GM06990 (cell line): ENCODE measurements around the gene OR7A10.

Experiments
- DNase-seq: peaks from one replicate; pipeline ENCODE4 v3.0.0-alpha.2; 2011; ENCODE audit not compliant: insufficient read length; ENCODE audit errors: extremely low read depth
- H3K27me3 ChIP-seq: replicated peaks from 2 replicates; pipeline ENCODE4 v1.6.0; 2011; ENCODE audit warnings: low read length; ENCODE audit not compliant: control insufficient read depth, insufficient read depth
- H3K36me3 ChIP-seq: 2 replicates; pipeline ENCODE4 v1.5.1; 2011; ENCODE audit warnings: low read length; ENCODE audit not compliant: control insufficient read depth, insufficient read depth
- H3K4me3 ChIP-seq: replicated peaks from 2 replicates; pipeline ENCODE4 v1.5.1; 2011; ENCODE audit warnings: low read depth, mild to moderate bottlenecking, control low read depth, low read length
- TF ChIP-seq, protein P1 (sequence below): IDR thresholded peaks from 2 replicates; pipeline ENCODE4 v1.5.1; 2011; ENCODE audit warnings: low read length, control low read depth, mild to moderate bottlenecking, inconsistent platforms; ENCODE audit not compliant: insufficient read depth, poor library complexity, severe bottlenecking

Gene OR7A10

DNA sequence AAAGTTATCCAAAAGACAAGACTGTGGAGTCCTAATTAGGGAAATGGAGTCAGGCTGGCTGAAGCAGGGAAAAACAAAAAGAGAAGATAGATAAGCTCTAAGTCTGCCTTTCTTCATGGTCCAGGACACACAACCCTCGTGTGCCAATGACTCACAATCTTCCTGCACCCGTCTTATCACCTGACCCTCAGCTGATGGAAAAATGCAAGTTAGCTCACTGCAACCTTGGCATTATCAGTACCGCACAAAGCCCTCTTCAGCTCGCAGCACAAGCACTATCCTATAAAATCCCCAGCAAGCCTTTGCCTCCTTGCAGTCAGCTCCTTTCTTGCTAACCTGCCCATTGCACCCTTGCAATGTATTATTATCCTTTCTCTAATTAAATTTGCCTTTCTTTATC lies 18.0 kb downstream of the OR7A10 start:
- no peak for DNase-seq
- H3K27me3 ChIP-seq: no peaks in the 10 kb centered on the region
- no peaks in the 10 kb centered on the region for H3K36me3 ChIP-seq
- TF ChIP-seq, protein P1, sequence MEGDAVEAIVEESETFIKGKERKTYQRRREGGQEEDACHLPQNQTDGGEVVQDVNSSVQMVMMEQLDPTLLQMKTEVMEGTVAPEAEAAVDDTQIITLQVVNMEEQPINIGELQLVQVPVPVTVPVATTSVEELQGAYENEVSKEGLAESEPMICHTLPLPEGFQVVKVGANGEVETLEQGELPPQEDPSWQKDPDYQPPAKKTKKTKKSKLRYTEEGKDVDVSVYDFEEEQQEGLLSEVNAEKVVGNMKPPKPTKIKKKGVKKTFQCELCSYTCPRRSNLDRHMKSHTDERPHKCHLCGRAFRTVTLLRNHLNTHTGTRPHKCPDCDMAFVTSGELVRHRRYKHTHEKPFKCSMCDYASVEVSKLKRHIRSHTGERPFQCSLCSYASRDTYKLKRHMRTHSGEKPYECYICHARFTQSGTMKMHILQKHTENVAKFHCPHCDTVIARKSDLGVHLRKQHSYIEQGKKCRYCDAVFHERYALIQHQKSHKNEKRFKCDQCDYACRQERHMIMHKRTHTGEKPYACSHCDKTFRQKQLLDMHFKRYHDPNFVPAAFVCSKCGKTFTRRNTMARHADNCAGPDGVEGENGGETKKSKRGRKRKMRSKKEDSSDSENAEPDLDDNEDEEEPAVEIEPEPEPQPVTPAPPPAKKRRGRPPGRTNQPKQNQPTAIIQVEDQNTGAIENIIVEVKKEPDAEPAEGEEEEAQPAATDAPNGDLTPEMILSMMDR: no peak
- no peak overlapping the region for H3K4me3 ChIP-seq

DNA sequence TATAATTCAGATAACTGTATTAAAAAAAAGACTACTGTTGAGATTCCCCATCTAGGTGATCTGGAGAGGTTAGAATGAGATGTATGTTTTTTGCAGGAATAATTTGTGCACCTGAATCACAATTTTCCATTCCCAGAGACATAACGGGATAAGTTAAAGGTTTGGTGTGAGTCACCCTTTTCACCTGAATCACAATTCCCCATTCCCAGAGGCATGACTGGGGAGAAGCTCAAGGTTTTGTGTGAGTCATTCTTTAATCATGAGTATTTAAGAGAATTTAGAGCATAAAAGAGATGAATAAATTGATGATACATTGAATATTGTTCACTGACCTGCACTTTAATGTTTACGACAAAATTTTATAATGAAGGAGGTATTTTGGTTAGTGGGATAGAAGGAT lies 22.7 kb downstream of the OR7A10 start:
- H3K27me3 ChIP-seq: no peaks in the 10 kb centered on the region
- no peaks in the 10 kb centered on the region for H3K36me3 ChIP-seq
- TF ChIP-seq, protein P1: no peak
- DNase-seq: no peak
- no peak overlapping the region for H3K4me3 ChIP-seq

DNA sequence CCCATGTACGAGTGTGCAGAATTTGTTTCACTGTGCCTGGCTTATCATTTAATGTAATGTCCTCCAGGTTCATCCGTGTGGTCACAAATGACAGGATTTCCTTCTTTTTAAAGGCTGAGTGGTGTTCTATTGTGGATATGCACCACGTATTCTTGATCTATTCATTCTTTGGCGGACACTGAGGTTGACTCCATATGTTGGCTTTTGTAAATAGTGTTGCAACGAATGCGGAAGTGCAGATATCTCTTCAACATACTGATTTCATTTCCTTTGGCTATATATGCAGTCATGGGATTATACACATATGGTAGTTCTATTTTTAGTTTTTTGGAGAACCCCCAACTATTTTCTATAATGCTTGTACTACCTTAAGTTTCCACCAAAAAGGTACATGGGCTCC lies 26.8 kb downstream of the OR7A10 start:
- TF ChIP-seq, protein P1: no peak
- no peak for DNase-seq
- Histone ChIP-seq H3K4me3 (no peak overlapping the region), H3K36me3 (no peaks in the 10 kb centered on the region), H3K27me3 (no peaks in the 10 kb centered on the region)

DNA sequence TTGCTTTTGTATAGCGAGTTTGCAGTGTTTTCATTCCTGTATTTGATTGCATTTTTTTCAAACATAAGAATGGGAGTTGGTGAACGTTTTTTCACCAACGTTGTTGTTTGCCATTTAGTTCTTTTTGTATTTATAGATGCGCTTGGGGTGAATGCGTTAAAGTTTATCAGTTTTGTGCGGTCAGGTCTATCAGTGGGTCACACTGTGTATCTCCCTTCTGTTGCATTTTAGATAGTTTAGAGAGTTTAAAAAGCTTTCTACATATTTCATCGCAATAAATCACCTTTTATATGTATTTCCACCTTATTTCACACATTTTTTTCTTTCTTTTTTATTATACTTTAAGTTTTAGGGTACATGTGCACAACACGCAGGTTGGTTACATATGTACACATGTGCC lies 30.1 kb downstream of the OR7A10 start:
- TF ChIP-seq, protein P1: no peak
- DNase-seq: no peak
- no peaks in the 10 kb centered on the region for H3K27me3 ChIP-seq
- no peak overlapping the region for H3K4me3 ChIP-seq
- no peaks in the 10 kb centered on the region for H3K36me3 ChIP-seq

DNA sequence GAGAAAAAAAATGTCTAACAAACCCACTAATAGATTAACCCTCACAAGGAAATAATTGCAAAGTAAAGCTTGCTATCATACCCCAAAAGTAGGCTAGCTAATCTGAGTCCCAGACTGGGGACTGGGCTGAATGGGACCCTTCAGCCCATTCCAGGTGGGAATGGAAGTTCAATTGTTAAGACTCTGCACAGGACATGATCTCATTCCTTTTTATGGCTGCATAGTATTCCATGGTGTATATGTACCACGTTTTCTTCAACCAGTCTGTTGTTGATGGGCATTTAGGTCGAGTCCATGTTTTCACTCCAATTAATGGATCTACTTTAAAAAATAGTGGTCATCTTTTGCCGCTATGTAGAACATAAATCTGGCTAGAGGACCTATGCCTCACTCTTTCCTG lies 31.7 kb downstream of the OR7A10 start:
- Histone ChIP-seq H3K27me3 (no peaks in the 10 kb centered on the region), H3K36me3 (no peaks in the 10 kb centered on the region), H3K4me3 (no peak overlapping the region)
- TF ChIP-seq, protein P1: no peak
- DNase-seq: no peak

DNA sequence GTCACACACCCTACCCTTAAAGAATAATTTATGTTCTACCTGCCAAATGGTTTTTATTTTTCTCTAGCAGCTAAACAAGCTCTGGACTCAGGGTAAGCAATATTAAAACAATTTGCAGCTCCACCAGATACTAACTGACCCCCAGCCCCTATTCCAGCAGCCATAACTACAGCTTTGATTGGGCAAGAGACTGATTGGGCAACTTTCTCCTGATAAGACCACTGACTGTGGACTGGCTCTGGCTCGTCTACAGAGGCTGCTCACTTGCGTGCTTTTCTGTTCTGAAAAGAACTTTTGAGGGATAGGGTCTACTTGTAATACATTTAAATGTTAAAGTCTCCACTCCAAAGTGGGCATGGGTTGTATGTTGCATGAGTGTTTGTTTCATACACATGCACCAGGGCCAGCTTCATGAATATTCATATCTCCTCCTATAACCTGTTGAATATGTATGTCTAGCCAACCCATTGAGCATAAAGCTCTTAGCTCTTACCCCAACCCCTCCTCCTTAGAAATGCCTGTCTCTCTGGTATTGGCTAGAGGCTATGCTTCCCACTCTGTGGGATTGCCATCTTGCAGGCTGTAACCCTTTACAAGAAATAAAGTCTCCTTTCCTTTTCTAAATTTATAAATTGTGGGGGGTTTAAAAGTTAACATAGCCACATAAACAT lies 33.6 kb downstream of the OR7A10 start:
- no peak for DNase-seq
- H3K36me3 ChIP-seq: no peaks in the 10 kb centered on the region
- no peak overlapping the region for H3K4me3 ChIP-seq
- TF ChIP-seq, protein P1: no peak
- H3K27me3 ChIP-seq: no peaks in the 10 kb centered on the region
